ENCODE measurements around the gene GRPR.

Gene GRPR

DNA sequence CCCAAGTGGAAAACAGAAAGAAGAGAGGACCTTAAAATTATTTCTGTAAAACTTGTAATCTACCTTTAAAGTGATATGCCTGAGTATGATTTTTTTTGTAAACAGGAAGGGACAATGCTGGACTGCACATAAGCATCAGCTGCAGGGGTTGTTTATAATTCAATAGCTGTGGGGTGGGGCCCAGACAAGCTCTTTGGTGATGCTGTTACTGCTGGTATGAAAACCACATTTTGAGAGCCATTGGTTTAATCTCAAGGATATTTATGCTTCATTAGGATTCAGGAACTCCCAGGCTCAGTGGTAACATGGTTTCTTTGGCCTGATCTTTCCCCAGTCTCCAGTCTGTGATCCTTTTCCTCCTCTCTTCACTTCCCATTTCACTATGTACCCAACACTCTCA is 34.3 kb upstream of the GRPR start:
- DNase-seq (ENCODE audit: extremely low read depth, low read depth): no peak

DNA sequence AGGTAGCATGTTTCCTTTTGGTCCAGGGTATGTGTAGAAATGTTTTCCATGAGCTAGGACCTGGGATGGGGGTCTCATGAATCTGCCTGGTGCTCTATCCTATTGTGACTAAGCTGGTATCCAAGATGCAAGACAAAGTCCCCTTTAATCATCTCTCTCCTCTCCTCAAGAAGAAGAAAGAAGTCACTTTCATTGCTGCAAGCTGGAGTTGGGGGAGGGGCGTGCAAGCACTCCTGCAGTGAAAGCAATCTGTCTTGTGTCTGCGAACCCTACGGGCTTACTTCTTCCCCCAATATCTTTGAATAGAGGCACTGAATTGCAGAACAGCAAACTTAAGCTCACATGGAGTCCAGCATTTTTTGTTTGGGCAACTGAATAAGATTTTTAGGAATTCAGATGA is 27.2 kb upstream of the GRPR start:
- TF ChIP-seq, protein P1, sequence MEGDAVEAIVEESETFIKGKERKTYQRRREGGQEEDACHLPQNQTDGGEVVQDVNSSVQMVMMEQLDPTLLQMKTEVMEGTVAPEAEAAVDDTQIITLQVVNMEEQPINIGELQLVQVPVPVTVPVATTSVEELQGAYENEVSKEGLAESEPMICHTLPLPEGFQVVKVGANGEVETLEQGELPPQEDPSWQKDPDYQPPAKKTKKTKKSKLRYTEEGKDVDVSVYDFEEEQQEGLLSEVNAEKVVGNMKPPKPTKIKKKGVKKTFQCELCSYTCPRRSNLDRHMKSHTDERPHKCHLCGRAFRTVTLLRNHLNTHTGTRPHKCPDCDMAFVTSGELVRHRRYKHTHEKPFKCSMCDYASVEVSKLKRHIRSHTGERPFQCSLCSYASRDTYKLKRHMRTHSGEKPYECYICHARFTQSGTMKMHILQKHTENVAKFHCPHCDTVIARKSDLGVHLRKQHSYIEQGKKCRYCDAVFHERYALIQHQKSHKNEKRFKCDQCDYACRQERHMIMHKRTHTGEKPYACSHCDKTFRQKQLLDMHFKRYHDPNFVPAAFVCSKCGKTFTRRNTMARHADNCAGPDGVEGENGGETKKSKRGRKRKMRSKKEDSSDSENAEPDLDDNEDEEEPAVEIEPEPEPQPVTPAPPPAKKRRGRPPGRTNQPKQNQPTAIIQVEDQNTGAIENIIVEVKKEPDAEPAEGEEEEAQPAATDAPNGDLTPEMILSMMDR (IDR thresholded peaks at IDR 0.05; ENCODE audit: low read depth, low read length): no peak
- DNase-seq (ENCODE audit: extremely low read depth, low read depth): no peak

More for the DNA sequence above, 34.3 kb upstream of the GRPR start:
- TF ChIP-seq, protein P1 (IDR thresholded peaks at IDR 0.05; ENCODE audit: low read depth, low read length): no peak

DNA sequence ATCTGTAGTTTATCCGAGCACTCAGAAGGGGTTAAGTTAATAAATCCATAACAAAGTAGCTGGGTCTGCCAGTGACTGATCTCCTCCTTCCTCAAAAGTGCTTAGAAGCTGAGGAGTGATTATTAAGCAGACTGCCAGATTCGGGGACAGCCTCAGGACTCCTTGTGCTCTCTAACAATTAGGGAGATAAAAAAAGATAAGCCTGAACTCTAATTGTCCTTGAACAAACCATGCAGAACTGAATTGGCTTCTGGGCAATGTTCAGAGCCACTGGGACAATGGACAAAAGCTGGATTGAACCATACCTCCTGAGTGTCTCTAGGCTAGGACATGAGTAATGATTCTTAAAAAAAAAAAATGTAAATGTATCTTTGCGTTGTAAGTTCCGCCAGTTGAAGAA is 22.7 kb upstream of the GRPR start:
- DNase-seq (ENCODE audit: extremely low read depth, low read depth): no peak

DNA sequence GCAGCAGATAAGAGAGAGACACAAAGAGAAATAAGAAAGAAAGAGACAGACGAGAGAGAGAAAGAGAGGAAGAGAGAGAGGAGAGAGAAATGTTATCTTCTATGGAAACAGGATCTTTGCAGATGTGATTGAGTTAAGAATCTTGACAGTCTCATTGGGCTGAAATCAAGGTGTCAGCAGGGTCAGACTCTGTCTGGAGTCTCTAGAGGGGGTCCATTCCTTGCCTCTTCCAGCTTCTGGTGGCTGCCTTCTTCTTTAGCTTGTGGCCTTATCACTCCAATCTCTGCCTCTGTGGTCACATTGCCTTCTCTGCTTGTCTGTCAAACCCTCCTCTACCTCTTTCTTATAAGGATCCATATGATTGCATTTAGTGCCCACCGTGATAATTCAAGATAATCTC is 21.8 kb upstream of the GRPR start:
- no peak for DNase-seq (ENCODE audit: extremely low read depth, low read depth)
- TF ChIP-seq, protein P1 (IDR thresholded peaks at IDR 0.05; ENCODE audit: low read depth, low read length): no peak

More for the DNA sequence above, 22.7 kb upstream of the GRPR start:
- TF ChIP-seq, protein P1 (IDR thresholded peaks at IDR 0.05; ENCODE audit: low read depth, low read length): no peak

DNA sequence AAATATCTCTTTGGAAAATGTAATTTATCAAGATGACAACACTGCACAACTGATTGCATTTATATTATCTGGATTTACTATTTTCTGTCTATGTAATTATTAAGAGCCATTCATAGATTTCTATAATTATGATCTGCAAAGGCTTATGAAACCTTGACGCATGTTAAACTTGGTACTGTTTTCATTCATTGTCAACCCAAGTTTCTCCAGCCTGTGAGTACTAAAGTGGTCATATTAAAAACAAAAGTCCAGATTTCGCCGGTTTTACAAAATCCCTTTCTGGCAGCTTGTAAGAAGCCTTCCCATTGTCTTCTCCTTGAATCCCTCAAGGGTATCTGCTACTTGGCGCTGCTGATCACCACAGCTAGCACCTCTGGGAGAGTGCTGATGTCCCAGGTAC is 19.7 kb upstream of the GRPR start:
- DNase-seq (ENCODE audit: extremely low read depth, low read depth): no peak
- TF ChIP-seq, protein P1 (IDR thresholded peaks at IDR 0.05; ENCODE audit: low read depth, low read length): no peak

DNA sequence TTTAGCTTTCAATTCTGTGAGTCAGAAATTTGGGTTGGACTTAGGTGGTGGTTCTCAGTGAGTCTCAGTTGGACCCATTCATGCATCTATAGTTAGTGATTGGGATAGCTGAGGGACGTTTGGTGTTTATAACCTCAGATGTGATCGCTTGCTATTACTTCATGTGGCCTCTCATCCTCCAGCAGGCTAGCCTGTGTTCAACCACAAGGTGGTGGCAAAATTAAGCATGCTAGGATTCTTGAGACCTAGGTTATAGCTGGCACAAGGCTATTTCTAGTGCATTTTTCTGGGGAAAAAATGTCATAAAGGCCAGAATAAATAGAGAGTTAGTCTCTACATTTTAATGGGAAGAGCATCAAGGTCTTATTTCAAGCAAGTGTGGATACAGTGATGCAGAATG is 10.9 kb upstream of the GRPR start:
- TF ChIP-seq, protein P1 (IDR thresholded peaks at IDR 0.05; ENCODE audit: low read depth, low read length): no peak; the same call in 1 of the 2 replicates
- no peak for DNase-seq (ENCODE audit: extremely low read depth, low read depth)

DNA sequence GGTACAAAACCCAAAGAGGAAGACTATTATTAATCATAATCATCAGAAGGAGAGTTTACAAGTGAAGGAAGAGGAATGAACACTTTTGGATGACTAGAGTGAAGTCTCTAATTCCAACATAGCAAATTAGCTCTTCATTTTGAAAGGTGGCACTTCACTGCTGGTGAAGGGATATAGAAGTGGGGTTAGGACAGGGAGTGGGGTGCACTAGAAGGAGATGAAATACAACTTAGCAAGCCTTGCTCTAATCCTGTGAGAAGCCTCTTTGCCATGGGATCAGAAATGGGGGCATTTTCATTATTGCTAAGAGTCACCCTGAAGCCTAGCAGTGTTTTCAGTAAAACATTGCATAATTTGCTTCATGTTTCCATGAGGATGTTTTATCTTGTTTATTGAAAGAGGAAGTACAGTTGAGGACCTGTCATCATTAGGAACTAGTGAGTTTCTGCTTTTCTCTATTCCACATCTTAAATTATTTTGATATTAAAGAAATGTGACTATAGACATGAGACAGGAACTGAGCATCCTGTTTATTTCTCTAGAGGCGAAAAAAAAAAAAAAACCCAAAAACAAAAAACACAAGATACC is 9.3 kb upstream of the GRPR start:
- no peak for DNase-seq (ENCODE audit: extremely low read depth, low read depth)
- TF ChIP-seq, protein P1 (IDR thresholded peaks at IDR 0.05; ENCODE audit: low read depth, low read length): no peak
